ENCODE measurements around the gene EIPR1.
"Not testable (repeated sequence)": the region's sequence is repeated elsewhere in the genome, so short reads cannot be mapped to it uniquely, and the experiment has no call there.

The EIPR1 gene

DNA sequence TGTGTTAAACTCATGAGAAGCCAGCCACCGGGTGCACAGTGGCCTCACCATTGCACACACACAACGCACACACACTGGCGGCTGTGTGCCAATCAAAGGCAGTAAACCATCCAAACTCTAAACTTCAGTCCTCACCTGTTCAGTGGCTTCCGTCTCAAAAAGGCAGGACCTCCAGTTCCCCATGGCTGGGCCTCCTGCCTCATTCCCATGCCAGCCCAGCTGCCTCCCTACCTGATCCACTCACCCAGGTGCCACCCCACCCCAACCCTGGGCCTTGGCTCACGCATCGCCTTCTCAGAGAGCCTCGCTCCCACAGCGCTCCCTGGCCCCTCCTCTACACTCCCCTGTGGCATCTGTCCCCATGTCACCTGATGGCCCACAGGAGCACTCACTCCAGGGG lies 190.9 kb downstream of the EIPR1 start:
- DNase-seq, result no peak

DNA sequence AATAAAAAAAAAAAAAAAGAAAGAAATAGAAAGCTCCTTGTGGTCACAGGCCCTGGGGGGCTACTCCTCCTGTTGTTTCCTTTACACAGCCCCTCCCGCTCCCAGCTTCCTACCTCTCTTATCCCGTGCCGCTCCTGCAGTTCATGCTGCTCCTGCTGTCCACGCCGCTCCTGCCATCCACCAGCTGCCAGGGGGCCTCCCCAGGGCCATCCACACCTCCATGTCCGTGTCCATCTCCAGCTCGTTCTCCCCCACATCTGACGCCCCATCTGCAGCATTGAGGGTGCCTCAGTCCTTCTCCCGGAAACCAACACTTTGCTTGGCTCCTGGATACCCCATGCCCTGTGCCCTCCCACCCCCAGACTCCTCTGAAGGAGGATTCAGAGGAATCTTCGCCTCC lies 191.7 kb downstream of the EIPR1 start:
- DNase-seq, result no peak

DNA sequence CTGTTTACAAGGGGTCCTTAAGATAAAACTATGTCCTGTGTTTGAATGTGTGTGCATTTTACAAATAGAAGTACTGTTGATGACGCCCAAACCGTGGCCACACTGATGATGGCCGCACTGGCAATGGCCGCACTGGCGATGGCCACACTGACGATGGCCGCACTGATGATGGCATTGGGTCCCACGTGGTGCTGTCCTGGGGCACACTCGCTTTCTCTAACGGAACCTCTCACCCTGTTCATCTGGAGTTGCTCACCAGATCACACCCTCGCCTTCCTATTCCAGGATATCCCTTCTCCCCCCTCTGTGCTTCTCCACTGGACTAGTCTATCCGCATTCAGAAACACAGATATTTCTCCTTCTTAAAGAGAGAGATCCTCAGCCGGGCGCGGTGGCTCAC lies 192.4 kb downstream of the EIPR1 start:
- no peak for DNase-seq

DNA sequence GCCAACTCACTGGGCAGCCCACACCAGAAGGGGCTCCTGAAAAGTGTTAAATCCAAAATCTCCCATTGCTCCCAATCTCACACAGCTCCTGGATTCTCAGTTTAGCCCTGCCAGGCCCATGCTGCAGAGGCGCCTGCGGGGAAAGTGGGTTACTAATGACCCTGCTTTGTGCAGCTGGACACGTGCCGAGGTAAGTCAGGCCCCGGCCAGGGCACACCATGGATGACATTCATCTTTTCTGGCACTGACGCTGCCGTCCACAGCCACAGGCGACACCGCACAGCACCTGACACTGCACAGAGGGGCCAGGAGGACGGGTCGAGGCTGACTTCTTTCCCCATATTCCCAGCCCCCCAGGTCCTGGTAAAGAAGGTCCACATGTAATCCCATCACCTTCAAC lies 193.5 kb downstream of the EIPR1 start:
- DNase-seq, result no peak

DNA sequence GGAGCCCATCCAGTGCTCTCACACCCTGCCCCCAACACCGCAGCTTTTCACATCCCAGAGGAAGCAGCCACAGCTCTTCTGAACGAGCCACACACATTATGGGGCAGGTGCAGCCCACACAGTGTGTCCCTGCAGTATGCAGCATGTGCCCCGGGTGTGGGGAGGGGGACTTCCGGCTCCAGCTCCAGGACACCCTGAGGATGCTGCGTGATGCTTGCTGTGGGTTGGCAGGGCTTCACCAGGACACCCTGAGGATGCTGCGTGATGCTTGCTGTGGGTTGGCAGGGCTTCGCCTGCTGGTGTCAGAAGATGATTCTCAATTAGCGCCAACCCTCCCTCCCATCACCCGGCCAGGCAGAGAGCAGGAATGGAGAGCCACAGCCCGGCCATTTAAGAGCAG lies 193.9 kb downstream of the EIPR1 start:
- DNase-seq, result no peak

DNA sequence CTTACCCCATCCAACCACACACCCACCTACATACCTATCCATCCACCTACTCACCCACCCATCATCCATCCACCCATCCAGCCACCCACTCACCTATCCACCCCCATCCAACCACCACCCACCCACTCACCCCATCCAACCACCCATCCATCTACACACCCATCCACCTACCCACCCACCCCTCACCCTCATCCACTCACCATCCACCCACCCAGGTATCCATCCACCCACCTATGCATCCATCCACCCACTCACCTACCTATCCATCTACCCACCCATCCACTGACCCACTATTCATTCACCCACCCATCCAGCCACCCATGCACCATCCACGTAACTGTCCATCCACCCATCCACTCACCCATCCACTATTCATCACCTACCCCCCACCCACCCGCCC lies 194.8 kb downstream of the EIPR1 start:
- DNase-seq, result no peak

DNA sequence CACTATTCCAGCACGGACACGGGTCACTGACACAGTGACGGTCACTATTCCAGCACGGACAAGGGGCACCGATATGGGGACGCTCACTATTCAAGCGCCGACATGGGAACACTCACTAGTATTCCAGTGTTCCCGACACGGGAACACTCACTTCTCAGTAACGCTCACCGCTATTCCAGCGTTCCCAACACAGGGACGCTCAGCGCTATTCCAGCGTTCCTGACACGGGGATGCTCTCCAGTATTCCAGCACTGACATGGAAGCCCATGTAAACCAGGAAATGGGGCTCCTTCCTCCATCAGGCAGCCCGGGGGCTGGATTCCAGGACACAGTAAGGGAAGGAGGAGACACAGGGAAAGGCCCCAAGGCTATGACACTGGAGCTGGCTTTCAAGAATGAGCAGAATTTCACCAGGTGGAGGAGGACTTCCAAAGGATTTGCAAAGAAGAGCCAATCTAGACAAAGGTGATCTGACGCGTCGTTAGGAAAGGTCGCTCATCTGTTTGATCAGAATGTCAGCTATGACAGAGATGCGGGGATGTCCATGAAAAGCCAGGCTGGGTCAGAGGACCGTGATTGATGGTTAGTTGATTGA lies 196.1 kb downstream of the EIPR1 start:
- no peak for DNase-seq

DNA sequence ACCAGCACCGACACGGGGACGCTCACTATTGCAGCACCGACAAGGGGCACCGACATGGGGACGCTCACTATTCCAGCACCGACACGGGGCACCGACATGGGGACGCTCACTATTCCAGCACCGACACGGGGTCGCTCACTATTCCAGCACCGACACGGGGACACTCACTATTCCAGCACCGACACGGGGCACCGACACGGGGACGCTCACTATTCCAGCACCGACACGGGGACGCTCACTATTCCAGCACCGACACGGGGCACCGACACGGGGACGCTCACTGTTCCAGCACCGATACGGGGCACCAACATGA lies 196.8 kb downstream of the EIPR1 start:
- not testable (repeated sequence) for DNase-seq

DNA sequence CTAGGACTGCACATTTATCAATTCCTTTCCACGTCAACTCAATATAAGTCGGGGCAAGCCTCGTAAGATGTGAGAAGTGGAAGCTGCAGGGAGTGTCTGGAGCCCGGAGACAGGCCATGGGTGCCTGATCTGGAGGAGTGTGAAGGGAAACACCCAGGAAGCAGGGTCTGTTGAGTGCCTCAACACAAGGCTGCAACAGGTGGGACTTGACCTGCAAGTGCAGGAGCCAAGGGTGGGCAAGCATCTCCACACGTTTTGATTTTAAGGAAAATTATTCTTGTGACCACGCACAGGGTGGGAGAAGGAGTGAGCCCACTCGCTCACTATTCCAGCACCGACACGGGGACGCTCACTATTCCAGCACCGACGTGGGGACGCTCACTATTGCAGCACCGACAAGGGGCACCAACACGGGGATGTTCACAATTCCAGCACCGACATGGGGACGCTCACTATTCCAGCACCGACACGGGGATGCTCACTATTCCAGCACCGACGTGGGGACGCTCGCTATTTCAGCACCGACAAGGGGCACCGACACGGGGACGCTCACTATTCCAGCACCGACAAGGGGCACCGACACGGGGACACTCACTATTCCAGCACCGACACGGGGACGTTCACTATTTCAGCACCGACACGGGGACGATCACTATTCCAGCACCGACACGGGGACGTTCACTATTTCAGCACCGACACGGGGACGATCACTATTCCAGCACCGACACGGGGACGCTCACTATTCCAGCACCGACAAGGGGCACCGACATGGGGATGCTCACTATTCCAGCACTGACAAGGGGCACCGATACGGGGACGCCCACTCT lies 197.3 kb downstream of the EIPR1 start:
- DNase-seq, result no peak

DNA sequence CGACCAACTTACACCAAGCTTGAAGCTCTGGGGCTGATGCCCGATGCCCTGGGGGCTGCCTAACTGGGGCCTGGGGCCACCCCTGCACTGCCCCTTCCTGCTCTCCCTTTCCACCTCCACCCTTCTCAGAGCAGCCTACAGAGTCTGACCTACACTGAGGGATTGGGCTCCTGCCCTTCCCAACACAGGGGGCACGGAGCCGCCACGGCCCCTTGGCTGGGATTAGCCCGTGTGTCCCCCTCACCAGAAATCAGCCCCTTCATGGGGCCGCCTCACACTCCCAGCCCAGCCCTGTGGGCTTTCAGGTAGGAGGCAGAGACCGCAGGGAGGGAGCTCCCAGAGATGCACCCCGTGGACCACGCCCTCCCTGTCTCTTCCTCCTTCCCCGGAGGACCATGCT lies 198.0 kb downstream of the EIPR1 start:
- DNase-seq, result no peak

DNA sequence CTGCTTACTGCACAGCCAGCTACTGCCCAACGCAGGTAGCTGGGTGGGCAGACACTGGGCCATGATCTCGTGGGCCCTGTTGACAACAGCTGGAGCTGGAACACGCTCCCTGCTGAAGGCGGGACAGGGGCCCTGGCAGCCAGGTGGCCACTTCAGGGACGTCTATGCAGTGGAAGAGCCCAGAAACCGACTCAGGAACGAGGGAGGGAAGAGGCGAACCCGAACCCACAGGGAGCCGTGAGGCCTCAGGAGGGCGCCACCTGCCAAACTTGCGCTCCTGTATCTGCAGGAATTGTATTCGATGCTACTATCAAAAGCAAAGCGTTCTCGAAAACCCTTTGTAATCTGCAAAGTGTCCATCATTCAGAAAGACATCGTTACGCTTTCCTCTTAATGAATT lies 198.4 kb downstream of the EIPR1 start:
- DNase-seq, result no peak

DNA sequence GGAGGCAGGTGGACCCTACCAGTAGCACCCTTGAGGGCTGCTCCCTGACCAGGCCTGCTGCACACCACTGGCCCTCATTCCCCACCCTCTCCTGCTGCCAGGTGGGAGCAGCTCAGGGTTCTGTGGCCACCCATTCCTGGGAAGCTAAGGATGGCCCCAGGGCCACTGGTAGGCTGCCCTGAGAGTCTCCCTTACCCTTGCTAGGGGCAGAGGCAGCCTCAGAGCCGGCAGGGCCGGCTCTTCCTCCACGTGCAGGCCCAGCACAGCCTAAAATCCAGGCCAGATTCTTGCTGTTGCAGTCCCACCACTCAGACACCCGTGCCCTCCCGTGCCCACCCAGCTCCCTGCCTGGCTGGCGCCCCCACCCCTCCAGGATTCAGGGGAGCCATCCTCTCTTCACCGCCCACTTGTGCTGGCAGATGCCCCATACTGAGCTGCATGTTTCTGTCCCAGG lies 199.0 kb downstream of the EIPR1 start:
- DNase-seq, result no peak

DNA sequence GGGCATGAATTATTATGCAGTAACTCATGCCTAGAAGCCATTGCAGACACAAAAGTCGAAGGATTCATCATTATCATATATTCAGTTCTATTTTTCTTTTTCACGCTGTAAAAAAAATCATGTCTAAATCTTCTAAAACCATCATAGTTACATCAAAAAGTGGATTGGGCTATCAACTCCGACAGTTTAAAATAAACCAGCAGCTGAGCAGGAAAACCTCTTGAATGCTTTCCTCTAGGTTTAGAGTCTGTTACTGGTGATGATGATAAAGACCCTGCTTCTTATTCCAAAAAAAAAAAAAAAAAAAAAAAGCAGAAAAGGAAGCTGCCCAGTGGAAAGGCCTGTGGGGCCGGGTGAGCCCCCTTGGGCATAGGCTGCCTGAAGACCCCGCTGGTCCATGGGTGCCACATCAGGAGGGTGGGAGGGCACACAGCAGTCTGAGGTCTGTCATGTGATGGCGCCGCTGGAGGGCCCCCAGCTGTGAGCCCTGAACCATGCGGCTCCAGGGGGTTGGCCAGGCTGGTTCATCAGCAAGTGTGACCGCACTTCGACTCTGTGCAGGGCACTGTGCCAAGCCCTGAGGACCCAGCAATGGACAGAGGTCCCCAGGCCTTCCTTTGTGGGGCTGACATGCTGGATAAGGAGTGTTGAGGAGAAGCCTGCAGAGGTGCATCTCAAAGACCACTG lies 199.6 kb downstream of the EIPR1 start:
- DNase-seq, result no peak

DNA sequence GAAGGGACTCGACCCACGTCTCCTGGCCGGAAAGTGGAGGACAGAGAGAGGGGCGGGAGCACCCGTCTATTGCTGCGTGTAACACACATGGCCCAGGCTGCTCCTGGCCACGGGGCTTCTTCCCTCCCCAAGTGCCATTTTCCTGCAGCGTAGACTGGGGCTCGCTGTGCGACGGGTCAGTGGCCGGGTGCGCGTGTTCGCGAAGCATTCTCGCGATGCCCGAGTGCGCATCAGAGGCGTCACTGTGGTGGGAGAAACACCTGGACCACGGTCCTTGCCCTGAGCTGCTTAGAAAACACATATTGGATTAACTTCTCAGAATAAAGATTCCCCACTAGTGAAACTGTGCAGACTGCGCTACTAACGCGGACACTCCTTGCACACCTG lies 200.8 kb downstream of the EIPR1 start:
- no peak for DNase-seq

DNA sequence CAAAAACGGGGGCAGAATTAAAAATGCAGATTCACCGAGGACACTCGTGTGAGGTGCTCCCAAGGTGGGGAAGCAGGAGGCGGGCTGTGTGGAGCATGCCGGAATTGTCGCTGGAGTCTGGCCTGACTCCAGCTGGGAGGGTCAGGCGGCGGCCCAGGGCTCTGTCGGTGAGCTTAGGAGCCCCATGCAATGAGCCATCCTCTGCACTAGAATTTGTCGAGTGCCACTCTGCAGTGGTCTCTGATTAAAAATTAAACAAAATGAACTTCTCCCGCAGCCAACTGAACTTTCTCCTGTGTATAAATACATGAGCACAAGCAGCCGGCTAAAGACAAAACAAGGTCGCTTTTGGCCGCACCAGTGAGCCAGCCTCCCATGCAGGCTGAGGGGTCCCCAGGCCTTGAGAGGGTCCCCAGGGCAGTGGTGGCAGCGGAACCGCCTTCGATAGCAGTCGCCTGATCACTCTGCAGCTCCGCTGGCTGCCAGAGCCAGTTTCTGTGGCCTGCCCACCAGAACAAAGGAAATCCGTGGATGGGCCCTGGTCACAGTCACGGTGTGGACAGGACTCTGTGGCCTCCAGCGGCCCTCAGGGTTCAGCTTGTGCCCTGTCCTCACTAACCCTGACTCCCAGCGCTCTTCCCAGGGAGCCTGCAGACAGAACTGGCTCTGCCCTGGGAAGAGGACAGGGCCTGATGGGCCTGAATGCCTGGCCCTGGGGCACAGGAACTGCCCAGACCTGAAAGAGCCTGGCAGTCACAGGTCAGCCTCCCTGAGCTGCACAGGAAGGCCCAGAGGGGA lies 201.3 kb downstream of the EIPR1 start:
- DNase-seq, result no peak

DNA sequence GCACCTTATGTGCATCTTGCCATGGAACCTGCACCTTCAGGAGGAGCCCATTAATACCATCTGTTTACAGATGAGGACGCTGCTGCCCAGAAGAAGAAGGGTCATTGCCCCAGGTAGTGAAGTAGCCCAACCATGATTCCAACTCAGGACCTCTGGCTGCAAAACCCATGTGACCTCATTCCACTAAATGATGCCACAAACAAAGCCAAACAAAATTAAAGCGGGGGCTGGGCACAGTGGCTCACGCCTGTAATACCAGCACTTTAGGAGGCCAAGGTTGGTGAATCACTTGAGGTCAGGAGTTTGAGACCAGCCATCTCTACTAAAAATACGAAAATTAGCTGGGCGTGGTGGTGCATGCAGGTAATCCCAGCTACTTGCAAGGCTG lies 202.1 kb downstream of the EIPR1 start:
- no peak for DNase-seq

DNA sequence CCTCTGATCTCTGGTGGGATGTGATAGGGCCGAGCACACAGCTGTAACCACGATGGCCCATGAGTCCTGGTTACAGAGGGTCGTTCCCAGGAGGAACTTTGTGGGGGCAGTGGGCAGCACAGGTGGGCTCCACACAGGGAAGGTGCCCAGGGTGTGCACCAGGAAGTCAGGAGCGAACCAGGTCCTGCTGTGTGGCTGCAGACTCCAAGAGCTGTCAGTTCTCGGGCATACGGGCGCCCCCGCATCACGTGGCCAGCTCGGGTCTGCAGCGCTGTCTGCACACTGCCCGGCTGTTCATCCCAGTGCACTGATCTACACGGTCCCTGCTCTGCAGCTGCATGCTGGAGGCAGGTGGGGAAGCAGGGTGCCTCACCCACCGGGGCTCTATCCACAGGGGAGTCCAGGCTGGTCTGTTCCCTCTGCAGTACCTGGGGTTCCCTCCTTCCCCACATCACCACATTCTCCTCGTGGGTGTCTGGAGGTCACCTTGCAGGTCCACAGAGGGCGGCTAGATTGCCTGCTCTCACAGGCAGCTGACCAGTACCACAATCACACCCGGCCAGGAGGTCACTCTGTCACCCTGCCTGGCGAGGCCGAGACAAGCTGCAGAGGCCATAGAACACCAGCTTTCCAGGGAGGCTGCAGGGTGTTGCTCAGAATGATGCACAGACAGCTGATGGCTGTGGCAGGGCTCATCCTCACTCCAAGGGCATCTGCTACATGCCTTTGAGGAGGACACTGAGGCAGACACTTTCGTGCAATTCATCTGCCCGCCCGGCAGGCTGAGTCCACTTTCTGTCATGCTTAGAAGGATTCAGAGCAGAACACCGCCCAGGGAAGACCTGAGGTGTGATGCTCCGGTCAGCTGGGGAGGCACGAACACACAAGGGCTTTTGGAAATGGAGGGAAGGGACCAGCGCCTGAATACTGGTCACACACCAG lies 202.7 kb downstream of the EIPR1 start:
- DNase-seq, result no peak

DNA sequence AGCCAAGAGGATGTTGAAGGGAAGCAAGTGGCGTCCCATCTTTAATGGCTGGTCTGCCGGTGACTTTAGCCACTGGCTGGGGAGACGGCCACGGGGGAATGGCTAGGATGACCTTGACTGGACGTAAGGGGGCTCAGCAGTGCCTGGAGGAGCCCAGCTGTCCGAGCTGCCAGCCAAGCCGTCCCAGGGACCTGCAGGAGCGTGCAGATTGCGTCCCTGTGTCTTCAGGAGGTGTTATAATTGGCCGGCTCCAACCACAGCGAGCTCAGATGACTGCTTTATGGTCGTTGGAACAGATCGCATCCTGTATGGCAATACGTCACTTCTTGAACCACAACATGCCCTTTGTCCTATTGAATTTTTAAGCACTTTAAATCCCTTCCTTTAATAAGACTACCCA lies 204.6 kb downstream of the EIPR1 start:
- DNase-seq, result no peak

DNA sequence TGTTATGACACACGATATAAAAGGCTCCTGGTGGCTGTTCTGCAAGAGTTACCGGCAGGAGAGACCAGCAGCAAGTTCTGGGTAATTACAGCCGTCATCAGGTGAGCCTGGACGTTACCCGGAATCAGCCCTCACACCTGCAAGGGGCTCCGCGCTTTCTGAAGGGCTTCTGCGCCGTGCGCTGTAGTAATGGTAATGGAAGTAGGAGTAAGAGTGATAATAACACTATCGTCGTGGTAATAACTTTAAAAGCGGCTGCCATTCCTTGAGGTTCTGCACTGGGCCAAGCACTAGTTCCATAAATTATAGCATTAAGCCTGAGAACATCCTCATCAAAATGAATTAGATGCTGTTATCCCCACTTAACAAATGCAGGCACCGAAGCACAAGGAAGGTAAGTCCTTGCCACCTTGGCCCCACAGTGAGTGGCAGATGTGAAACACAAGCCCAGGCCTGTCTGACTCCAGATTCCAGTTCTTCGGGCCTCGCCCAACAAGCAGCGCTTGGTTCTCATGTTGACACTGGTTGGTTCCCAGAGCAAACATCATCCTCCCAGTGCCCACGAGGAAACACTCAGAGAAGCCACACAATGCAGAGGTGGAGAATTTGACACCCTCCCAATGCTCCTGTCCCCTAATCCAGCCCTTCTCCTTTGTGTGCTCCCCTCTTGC lies 205.2 kb downstream of the EIPR1 start:
- DNase-seq, result no peak

DNA sequence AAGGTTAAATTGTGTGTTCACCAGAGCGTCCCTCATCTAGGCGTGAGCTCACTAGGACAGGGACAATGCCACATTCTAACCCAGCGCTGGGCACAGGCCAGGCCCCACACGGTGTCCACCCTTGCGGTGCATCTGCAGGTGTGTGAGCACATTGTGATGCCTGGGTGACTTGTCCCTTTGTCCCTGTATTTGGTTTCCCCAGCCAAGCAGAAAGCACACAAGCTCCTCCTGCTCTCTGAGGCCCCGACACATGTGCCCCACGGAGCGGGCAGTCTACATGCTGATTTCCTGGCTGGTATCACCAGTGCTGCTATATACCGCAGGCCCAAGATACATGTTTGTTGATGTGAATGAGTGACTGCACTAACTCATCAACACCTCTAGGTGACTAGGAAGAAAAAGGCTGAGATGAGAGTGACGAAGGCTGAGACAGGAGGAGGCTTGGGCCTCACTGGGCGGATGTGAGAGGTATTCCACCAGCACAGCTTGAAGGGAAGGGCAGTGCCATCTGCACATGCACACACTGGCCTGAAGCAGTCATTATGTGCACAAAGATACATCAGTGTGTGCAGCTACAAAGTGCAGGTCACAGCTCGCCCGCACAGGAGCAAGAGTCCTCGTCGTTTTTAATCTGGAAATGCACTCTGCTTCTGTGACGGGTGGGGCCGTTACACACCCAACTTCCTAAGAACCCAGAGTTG lies 205.9 kb downstream of the EIPR1 start:
- no peak for DNase-seq

DNA sequence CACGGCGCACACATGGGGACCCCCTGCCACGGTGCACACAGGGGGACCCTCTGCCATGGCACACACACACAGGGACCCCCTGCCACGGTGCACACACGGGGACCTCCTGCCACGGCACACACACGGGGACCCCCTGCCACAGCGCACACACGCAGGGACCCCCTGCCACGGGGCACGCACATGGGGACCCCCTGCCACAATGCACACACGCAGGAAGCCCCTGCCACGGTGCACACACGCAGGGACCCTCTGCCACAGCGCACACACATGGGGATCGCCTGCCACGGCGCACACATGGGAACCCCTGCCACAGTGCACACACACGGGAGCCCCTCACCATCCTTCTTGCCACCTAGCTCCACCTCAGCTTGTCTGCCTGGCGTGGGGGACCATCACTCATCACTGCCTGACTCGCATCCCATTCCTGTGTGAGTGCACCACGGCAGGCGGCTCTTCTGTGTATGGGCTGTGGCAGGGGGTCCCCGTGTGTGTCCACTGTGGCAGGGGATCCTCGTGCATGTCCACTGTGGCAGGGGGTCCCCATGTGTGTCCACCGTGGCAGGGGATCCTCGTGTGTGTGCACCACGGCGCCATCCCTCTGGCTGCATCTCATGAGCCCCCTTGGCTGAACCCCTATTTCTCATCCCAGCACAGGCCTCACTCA lies 206.7 kb downstream of the EIPR1 start:
- DNase-seq, result no peak

Measured in cerebellar nuclear complex (tissue), 1 donor.